Activated T-cell treated with anti-CD3 and anti-CD28 coated beads, Interleukin-2, amount 50 U/mL, for 4 hours (primary cell): ENCODE data around the gene SEC14L1. TPM values are rescaled to one million over a fixed set of nuclear protein-coding genes. Genes with fewer than 3 reads are reported as not detected.
"Not testable (repeated sequence)": the region's sequence is repeated elsewhere in the genome, so short reads cannot be mapped to it uniquely, and the experiment has no call there.

Experiments used
- ATAC-seq, 2 donors: fragments of 200-7000 bp; cut with Tn5 transposase; one replicate each; pipeline ENCODE4 v1.10.0; 2021
- DNase-seq: peaks from one replicate; pipeline ENCODE4 v3.0.0-alpha.2; 2020
- H3K27me3 Mint-ChIP-seq: one replicate; pipeline ENCODE4 v1.8.0; 2021; ENCODE audit warnings: low read depth, mixed read lengths
- H3K36me3 Mint-ChIP-seq: one replicate; pipeline ENCODE4 v1.8.0; 2022; ENCODE audit warnings: mixed read lengths; ENCODE audit not compliant: insufficient read depth
- H3K4me1 Mint-ChIP-seq: one replicate; pipeline ENCODE4 v1.8.0; 2021; ENCODE audit warnings: low read depth, mixed read lengths
- H3K4me3 Mint-ChIP-seq: one replicate; pipeline ENCODE4 v1.8.0; 2021; ENCODE audit warnings: mild to moderate bottlenecking, moderate library complexity, mixed read lengths
- H3K9me3 Mint-ChIP-seq: one replicate; pipeline ENCODE4 v1.8.0; 2021; ENCODE audit warnings: mixed read lengths
- total RNA-seq, 3 donors: library from RNA; stranded (reverse); gene quantifications; one replicate each; pipeline ENCODE4 v1.2.1, GENCODE V29; 2021

Gene SEC14L1
- total RNA-seq, 3 donors from 2014 or later, result 26.5 to 36.9 (median 27.4) TPM

DNA sequence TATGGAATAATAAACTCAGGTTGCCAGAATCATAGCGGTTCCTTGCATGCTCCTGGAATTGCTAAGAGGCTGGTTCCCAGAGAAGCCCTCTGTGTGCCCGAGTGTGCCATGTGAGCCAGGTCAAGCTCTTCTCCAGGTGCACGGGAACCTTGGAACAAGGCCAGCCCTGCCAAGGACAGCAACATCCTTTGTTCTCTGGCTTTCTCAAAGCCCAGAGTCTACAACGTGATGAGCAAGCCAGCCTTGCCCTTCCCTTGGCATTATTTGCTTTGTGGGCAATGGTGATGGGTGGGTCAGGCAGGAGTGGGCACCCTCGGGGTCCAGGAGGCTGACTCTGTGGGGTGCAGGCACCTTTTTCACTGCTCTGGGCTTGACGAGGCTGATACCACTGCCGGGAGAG, 14.2 kb upstream of the SEC14L1 start:
- Mint-ChIP-seq H3K36me3 (no peaks in the 10 kb centered on the region), H3K9me3 (no peaks in the 10 kb centered on the region), H3K4me3 (no peak overlapping the region), H3K27me3 (no peaks in the 10 kb centered on the region), H3K4me1 (peaks cover 29% of the 10 kb centered on the region)
- DNase-seq (no peak), ATAC-seq (no peak)

GRCh38 chr17:77127735-77128361, 12.9 kb upstream of the SEC14L1 start:
- peak; percentile 97 to 99 for ATAC-seq
- Mint-ChIP-seq H3K4me1 (peaks cover 23% of the 10 kb centered on the region), H3K36me3 (no peaks in the 10 kb centered on the region), H3K27me3 (no peaks in the 10 kb centered on the region), H3K4me3 (peak overlapping the region; percentile 58), H3K9me3 (no peaks in the 10 kb centered on the region)
- DNase-seq, result peak; percentile 64

GRCh38 chr17:77128896-77129567, 11.7 kb upstream of the SEC14L1 start:
- ATAC-seq, result no peak
- peaks cover 23% of the 10 kb centered on the region for H3K4me1 Mint-ChIP-seq
- no peaks in the 10 kb centered on the region for H3K36me3 Mint-ChIP-seq
- no peak overlapping the region for H3K4me3 Mint-ChIP-seq
- DNase-seq, result no peak
- no peaks in the 10 kb centered on the region for H3K27me3 Mint-ChIP-seq
- H3K9me3 Mint-ChIP-seq, result no peaks in the 10 kb centered on the region

DNA sequence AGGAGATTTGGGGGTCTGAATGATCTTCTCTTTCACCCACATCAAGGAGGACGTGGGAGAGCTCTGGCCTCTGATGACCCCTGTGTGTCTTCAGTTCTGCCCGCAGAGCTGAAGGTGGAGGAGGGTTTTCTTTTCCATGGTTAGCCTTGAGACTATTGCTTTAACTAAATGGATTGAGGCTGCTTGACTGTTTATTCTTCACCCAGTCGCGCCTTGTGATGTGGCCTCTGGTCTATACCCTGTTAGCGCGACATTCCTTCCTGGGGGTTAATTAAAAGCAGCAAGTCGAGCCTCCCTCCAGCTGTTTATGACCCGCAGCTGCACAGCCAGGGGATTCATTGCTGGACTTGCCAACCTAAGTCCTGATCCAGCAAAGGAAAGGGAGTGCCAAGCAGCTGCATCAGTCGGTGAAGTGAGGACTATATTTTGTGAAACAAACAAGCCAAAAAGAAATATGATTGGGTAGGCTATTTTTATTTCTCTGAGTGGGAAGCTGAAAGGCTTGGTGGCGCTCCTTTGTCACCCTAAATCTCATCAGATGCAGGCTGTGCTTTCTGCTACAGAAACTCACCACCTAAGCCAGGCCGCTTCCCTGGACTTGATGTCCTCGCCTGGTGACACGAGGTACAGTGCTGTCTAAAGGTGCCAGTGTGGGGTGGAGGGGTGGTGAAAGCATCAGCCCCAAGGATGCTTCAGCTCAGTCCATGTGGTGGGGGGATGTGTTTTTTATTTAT, 11.0 kb upstream of the SEC14L1 start:
- no peaks in the 10 kb centered on the region for H3K27me3 Mint-ChIP-seq
- no peaks in the 10 kb centered on the region for H3K36me3 Mint-ChIP-seq
- no peak overlapping the region for H3K4me3 Mint-ChIP-seq
- no peak for DNase-seq
- peaks cover 23% of the 10 kb centered on the region for H3K4me1 Mint-ChIP-seq
- no peak for ATAC-seq
- no peaks in the 10 kb centered on the region for H3K9me3 Mint-ChIP-seq

- H3K9me3 Mint-ChIP-seq, result no peaks in the 10 kb centered on the region
- ATAC-seq (no peak), DNase-seq (no peak)
- H3K4me1 Mint-ChIP-seq, result peaks cover 26% of the 10 kb centered on the region
- no peaks in the 10 kb centered on the region for H3K36me3 Mint-ChIP-seq
- H3K27me3 Mint-ChIP-seq, result no peaks in the 10 kb centered on the region
- no peak overlapping the region for H3K4me3 Mint-ChIP-seq
Measured at GRCh38 chr17:77130525-77130924, 10.2 kb upstream of the SEC14L1 start.

GRCh38 chr17:77131904-77132303, 8.9 kb upstream of the SEC14L1 start:
- Mint-ChIP-seq H3K4me3 (no peak overlapping the region), H3K36me3 (no peaks in the 10 kb centered on the region), H3K27me3 (no peaks in the 10 kb centered on the region), H3K4me1 (peaks cover 32% of the 10 kb centered on the region), H3K9me3 (peaks cover 5% of the 10 kb centered on the region)
- ATAC-seq (no peak), DNase-seq (no peak)

GRCh38 chr17:77132411-77133086, 8.2 kb upstream of the SEC14L1 start:
- no peaks in the 10 kb centered on the region for H3K36me3 Mint-ChIP-seq
- H3K4me3 Mint-ChIP-seq, result no peak overlapping the region
- peaks cover 32% of the 10 kb centered on the region for H3K4me1 Mint-ChIP-seq
- H3K27me3 Mint-ChIP-seq, result no peaks in the 10 kb centered on the region
- no peak for DNase-seq
- no peak for ATAC-seq
- peaks cover 10% of the 10 kb centered on the region for H3K9me3 Mint-ChIP-seq

DNA sequence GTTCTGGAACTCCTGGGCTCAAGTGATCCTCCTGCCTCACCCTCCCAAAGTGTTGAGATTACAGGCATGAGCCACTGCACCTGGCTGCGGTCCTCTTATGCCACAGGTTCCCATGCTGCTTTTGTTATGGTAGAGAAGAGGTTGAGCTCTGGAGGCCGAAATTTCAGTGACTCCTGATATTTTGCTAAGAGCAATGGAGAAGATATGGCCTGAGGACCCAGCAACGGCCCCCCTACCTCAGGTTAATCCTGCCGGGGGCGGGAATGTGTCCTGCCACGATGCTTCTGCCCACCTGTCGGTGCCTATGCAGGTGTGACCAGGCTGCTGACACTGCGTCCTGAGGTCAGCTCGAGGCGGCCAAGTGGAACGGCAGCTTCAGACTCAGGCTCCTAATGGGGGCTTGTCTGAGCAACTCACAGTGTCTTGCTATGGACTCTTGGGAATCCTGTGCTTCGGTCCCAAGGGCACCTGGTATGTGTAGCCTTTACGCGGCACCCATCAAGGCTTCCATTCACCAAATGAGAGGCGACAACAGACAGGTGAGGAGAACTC, 7.6 kb upstream of the SEC14L1 start:
- H3K9me3 Mint-ChIP-seq, result peaks cover 15% of the 10 kb centered on the region
- H3K27me3 Mint-ChIP-seq, result no peaks in the 10 kb centered on the region
- no peaks in the 10 kb centered on the region for H3K36me3 Mint-ChIP-seq
- H3K4me1 Mint-ChIP-seq, result peaks cover 32% of the 10 kb centered on the region
- ATAC-seq (no peak), DNase-seq (no peak)
- H3K4me3 Mint-ChIP-seq, result no peak overlapping the region

DNA sequence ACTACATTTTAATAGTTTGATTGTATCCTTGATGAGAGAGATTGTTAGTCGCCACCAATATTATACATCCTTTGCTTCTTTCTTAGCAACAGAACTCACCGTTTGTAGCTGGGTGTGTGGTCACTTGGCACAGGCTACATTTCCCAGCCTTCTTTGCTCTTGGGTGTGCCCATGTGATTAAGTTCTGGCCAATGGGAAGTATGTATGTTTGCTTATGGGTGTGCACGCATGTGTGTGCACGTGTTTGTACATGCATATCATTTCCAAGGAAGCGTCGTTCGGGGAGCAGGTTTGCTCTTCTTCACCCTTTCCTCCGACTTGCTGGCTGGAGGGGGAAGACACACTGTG, 4.4 kb upstream of the SEC14L1 start:
- peaks cover 32% of the 10 kb centered on the region for H3K4me1 Mint-ChIP-seq
- H3K36me3 Mint-ChIP-seq, result no peaks in the 10 kb centered on the region
- H3K4me3 Mint-ChIP-seq, result no peak overlapping the region
- DNase-seq (no peak), ATAC-seq (no peak)
- no peaks in the 10 kb centered on the region for H3K27me3 Mint-ChIP-seq
- H3K9me3 Mint-ChIP-seq, result peaks cover 15% of the 10 kb centered on the region

DNA sequence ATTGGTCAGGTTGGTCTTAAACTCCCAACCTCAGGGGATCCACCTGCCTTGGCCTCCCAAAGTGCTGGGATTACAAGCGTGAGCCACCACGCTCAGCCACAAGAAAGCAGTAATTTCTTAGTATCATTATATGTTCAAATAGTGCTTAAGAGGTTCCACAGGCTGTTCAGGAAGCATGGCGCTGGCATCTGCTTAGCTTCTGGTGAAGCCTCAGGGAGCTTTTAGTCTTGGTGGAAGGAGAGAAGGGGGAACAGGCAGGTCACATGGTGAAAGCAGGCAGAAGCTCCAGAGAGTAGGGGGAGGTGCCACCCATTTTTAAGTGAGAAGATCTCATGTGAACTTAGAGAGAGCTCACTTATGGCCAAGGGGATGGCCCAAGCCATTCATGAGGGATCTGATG, 3.7 kb upstream of the SEC14L1 start:
- no peak for DNase-seq
- Mint-ChIP-seq H3K9me3 (peaks cover 15% of the 10 kb centered on the region), H3K4me1 (peaks cover 39% of the 10 kb centered on the region), H3K27me3 (no peaks in the 10 kb centered on the region), H3K4me3 (no peak overlapping the region), H3K36me3 (no peaks in the 10 kb centered on the region)
- ATAC-seq, result no peak

GRCh38 chr17:77137886-77138285, 2.9 kb upstream of the SEC14L1 start:
- peak overlapping the region; percentile 39 for H3K4me3 Mint-ChIP-seq

GRCh38 chr17:77140166-77140877, 447 bp upstream of the SEC14L1 start:
- ATAC-seq (peak; percentile 82 to 86), DNase-seq (peak; percentile 100)
- Mint-ChIP-seq H3K4me1 (peaks cover 54% of the 10 kb centered on the region), H3K36me3 (peaks cover 11% of the 10 kb centered on the region), H3K9me3 (peaks cover 15% of the 10 kb centered on the region), H3K4me3 (peak overlapping the region; percentile 76), H3K27me3 (no peaks in the 10 kb centered on the region)

More at GRCh38 chr17:77137886-77138285, 2.9 kb upstream of the SEC14L1 start:
- not testable (repeated sequence) for H3K36me3 Mint-ChIP-seq, ATAC-seq, H3K27me3 Mint-ChIP-seq
- peaks cover 45% of the 10 kb centered on the region for H3K4me1 Mint-ChIP-seq
- DNase-seq, result peak; percentile 30
- H3K9me3 Mint-ChIP-seq, result peaks cover 15% of the 10 kb centered on the region

DNA sequence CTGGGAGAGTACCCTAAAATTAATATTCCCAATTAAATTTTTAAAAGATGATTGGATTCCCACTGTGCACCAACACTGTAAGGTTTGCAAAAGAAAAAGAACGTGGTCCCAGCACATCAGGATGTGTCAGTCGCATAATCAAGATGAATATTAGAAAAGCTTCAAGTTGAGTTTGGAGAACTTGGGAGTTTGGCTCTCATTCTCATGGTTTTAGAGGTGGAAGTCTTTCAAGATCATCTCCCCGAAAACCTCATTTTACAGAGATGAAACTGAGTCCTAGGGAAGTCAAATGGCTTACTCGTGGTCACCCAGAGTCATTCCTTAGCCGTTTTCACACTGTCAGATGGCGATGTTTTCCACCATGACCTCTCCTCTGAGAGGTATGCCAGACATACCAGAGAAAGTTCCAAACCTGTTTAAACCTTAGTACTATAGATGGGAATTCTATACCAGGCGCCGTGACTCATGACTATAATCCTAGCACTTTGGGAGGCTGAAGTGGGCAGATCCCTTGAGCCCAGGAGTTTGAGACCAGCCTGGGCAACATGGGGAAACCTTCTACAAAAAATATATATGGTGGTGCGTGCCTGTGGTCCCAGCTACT, 1.2 kb downstream of the SEC14L1 start:
- Mint-ChIP-seq H3K36me3 (peaks cover 16% of the 10 kb centered on the region), H3K4me3 (peak overlapping the region; percentile 86), H3K27me3 (no peaks in the 10 kb centered on the region), H3K4me1 (peaks cover 59% of the 10 kb centered on the region), H3K9me3 (peaks cover 11% of the 10 kb centered on the region)
- ATAC-seq, result no peak
- DNase-seq, result no peak
